HG03565 (cell line): ENCODE results near the gene PLA2G6.

Experiments
- ATAC-seq: cut with Tn5 transposase; IDR thresholded peaks from one replicate; pipeline ENCODE4 v1.9.1; 2021; ENCODE audit warnings: mild to moderate bottlenecking, moderate library complexity; ENCODE audit not compliant: unreplicated experiment

PLA2G6 gene

GRCh38 chr22:38181453-38182200 lies at the start of gene PLA2G6:
PLA2G6 (minus strand) TSS chr22:38181830; CDS start chr22:38169426, 12,404 bp downstream.
- peak; percentile 86 for ATAC-seq

DNA sequence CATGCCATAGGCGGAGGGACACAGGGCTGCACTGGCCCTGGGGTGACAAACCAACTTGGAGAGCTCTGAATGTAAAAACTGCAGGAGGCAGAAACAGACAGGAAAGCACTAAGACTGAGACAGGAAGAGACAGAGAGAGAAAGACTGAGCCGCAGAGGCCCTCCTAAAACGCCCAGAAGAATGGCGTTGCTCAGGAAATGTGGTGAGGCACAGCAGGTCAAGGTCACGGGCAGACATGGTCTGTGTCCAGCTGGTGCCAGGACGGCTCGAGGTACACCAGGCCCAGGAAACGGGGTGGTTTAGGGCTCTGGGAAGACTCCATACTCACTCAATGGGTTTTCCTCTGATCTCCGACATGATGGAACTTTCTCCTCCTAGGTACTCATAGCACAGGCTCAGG lies 49.3 kb upstream of the PLA2G6 start:
- no peak for ATAC-seq

GRCh38 chr22:38230108-38230825 lies 48.6 kb upstream of the PLA2G6 start:
- ATAC-seq: no peak

DNA sequence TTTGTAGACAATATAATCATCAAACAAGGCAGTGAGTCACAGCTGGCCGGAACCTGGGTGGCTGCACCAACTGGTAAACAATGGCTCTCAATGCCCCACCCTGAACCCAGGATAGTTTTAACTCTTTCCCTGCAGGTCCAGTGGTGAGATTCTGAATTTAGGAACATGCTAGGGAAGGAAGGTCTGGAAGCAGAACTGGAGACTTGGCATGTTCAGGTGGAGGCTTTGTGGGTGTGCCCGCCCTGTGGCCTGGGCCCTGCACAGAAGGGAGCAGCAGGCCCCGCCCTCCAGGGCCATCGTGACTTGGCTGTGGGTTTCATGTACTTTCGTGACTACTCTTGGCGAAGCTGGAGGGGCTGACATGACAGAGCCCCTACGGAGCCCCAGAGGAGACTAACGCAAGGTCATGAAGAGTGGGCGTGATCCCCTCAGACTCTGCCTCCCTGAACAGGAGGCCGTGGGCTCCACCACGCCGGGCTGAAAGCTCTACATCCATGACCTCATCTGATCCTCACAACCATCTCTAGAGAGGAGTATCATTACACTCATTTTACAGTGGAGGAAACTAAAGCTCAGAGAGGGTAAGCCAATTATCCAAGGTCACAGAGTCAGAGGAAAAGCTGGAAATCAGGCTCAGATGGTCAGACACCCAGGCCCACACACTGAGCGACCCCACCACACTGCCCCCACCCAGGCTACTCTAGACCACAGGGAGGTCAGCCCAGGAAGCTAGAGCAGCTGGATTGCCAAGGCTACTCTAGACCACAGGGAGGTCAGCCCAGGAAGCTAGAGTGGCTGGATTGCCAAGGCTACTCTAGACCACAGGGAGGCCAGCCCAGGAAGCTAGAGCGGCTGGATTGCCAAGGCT lies 47.5 kb upstream of the PLA2G6 start:
- ATAC-seq: no peak

GRCh38 chr22:38228326-38228872 lies 46.8 kb upstream of the PLA2G6 start:
- no peak for ATAC-seq

- ATAC-seq: no peak
Observed at GRCh38 chr22:38226853-38227649, 45.4 kb upstream of the PLA2G6 start.

- no peak for ATAC-seq
Observed at GRCh38 chr22:38223289-38223960, 41.8 kb upstream of the PLA2G6 start.

DNA sequence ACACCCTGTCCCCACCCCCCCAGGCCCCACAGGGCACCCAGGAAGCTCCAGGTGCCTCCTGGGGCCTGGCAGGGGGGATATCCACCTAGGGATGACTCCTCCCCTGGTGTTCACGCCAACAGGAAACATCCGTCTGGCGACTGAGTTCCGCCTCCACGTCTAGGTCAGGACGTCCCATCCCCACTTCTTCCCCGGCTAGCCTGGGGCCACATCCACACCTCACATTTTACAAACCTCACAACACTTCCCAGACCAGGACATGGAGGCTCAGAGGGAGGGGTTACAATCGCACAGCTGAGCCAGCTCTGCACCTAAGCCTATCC lies 41.1 kb upstream of the PLA2G6 start:
- ATAC-seq: no peak

- no peak for ATAC-seq
Observed at GRCh38 chr22:38221908-38222796, 40.5 kb upstream of the PLA2G6 start.

- no peak for ATAC-seq
Observed at GRCh38 chr22:38221407-38221806, 39.8 kb upstream of the PLA2G6 start.

- ATAC-seq: no peak
Observed at GRCh38 chr22:38220653-38221386, 39.2 kb upstream of the PLA2G6 start.

- no peak for ATAC-seq
Observed at GRCh38 chr22:38220163-38220562, 38.5 kb upstream of the PLA2G6 start.

DNA sequence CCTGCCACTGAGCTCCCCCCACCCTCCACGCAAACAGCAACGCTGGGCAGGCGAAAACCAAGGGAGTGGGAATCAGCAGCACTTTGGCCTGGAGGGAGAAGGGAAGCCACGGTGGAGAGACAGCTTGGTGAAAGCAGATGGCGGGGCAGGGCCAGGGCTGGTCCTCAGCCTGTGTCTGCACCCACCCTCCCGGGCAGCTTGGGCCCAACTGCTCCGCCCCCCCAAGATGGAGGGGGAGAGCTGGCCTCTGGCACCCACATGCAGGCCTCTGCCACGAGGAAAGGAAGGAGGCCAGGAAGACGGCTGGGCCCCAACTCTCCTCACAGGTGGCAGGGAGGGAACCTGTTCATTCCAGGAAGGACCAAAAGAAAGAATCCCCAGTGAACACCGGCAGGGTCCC lies 38.0 kb upstream of the PLA2G6 start:
- no peak for ATAC-seq

- no peak for ATAC-seq
Observed at GRCh38 chr22:38218661-38219622, 37.3 kb upstream of the PLA2G6 start.

DNA sequence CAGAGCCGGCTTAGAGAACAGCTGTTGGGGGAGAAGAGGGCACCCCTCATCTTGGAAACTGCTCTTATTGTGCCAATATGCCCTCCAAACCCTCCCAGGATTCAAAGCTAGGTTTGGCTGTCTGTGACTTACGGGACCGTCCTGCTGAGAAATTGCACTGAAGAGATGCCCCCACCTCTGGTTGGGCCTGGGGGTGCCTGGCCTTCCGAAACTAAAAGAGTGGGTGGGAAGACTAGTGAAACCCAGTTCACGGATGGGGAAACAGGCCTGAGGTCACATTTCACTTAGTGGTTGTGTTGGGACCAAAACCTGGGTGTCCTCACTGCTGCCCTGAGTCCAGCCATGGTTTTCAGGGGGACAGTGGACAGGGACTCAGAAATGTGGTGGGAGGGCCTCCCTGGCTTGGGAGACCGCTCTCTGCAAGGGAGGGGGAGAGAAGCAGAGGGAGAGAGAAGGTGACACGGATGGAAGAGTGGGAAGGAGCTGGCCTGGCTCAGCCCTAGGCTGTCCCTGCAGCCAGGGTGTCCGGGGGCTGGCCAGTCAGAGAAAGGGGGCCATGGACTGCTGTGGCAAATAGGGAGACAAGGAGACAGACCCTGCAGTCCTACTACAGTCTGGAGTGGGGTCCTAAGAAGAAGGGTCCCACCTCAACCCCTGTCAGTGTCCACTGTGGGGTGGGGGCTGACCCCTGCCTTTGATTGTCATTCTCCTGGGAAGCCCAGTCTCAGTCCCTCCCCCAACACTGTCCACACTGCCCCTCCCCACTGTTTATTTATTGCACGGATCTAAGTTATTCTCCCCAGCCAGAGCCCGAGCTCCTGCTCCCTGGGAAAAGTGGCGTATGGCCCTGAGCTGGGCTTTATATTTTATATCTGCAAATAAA lies 33.8 kb upstream of the PLA2G6 start:
- no peak for ATAC-seq
